Glutamatergic neuron (in vitro differentiated cells): ENCODE measurements around the gene NUAK1. TPM values are rescaled to one million over a fixed set of nuclear protein-coding genes. Genes with fewer than 3 reads are reported as not detected.

ENCODE experiments used
- DNase-seq: peaks from one replicate; pipeline ENCODE4 v3.0.0; 2022
- H3K27ac Mint-ChIP-seq: one replicate; pipeline ENCODE4 v1.8.0; 2020; ENCODE audit warnings: mild to moderate bottlenecking, mixed read lengths, inconsistent platforms; ENCODE audit not compliant: unreplicated experiment
- H3K27me3 Mint-ChIP-seq: one replicate; pipeline ENCODE4 v1.8.0; 2020; ENCODE audit warnings: mild to moderate bottlenecking, moderate library complexity, mixed read lengths, inconsistent platforms; ENCODE audit not compliant: unreplicated experiment
- H3K36me3 Mint-ChIP-seq: one replicate; pipeline ENCODE4 v1.8.0; 2020; ENCODE audit warnings: mild to moderate bottlenecking, mixed read lengths, inconsistent platforms; ENCODE audit not compliant: unreplicated experiment
- H3K4me1 Mint-ChIP-seq: one replicate; pipeline ENCODE4 v1.8.0; 2020; ENCODE audit warnings: mild to moderate bottlenecking, low read depth, mixed read lengths, inconsistent platforms; ENCODE audit not compliant: unreplicated experiment
- H3K4me3 Mint-ChIP-seq: one replicate; pipeline ENCODE4 v1.8.0; 2020; ENCODE audit warnings: mild to moderate bottlenecking, mixed read lengths, inconsistent platforms; ENCODE audit not compliant: unreplicated experiment
- H3K9me3 Mint-ChIP-seq: one replicate; pipeline ENCODE4 v1.8.0; 2020; ENCODE audit warnings: mild to moderate bottlenecking, moderate library complexity, mixed read lengths, inconsistent platforms; ENCODE audit not compliant: unreplicated experiment
- CTCF ChIP-seq: fragments of 200-600 bp; sonication (generic); IDR thresholded peaks from one replicate; pipeline ENCODE4 v1.5.0; 2021; ENCODE audit not compliant: partially characterized antibody, unreplicated experiment
- total RNA-seq: library from RNA; stranded (reverse); fragmentation: NEBNext Ultra II Directional; extraction: Animal tissue kit (Norgen Biotek cat#: 25700); gene quantifications from one replicate; pipeline ENCODE4 v1.2.1, GENCODE V29; 2021; ENCODE audit not compliant: unreplicated experiment

Gene NUAK1
- total RNA-seq, 1 donor from 2014 or later: 18.8 TPM

GRCh38 chr12:106112145-106112821 is 26.5 kb downstream of the NUAK1 start:
- Mint-ChIP-seq H3K4me1 (peaks cover 35% of the 10 kb centered on the region), H3K36me3 (peaks cover 4% of the 10 kb centered on the region), H3K4me3 (no peak overlapping the region), H3K27me3 (peaks cover 4% of the 10 kb centered on the region), H3K9me3 (peaks cover 5% of the 10 kb centered on the region), H3K27ac (no peak overlapping the region)
- no peak for DNase-seq
- TF ChIP-seq CTCF: no peak

GRCh38 chr12:106110626-106111300 is 28.0 kb downstream of the NUAK1 start:
- H3K27me3 Mint-ChIP-seq: no peaks in the 10 kb centered on the region
- no peak for DNase-seq
- no peak overlapping the region for H3K4me3 Mint-ChIP-seq
- H3K36me3 Mint-ChIP-seq: no peaks in the 10 kb centered on the region
- H3K27ac Mint-ChIP-seq: no peak overlapping the region
- no peak for TF ChIP-seq CTCF
- H3K4me1 Mint-ChIP-seq: peaks cover 29% of the 10 kb centered on the region
- H3K9me3 Mint-ChIP-seq: peaks cover 3% of the 10 kb centered on the region

GRCh38 chr12:106109168-106109910 is 29.4 kb downstream of the NUAK1 start:
- Mint-ChIP-seq H3K27ac (no peak overlapping the region), H3K36me3 (no peaks in the 10 kb centered on the region), H3K9me3 (peaks cover 2% of the 10 kb centered on the region), H3K27me3 (no peaks in the 10 kb centered on the region), H3K4me3 (no peak overlapping the region), H3K4me1 (peaks cover 19% of the 10 kb centered on the region)
- no peak for DNase-seq
- TF ChIP-seq CTCF: no peak

- Mint-ChIP-seq H3K36me3 (no peaks in the 10 kb centered on the region), H3K27me3 (peaks cover under 1% of the 10 kb centered on the region), H3K9me3 (no peaks in the 10 kb centered on the region), H3K4me1 (peaks cover 15% of the 10 kb centered on the region), H3K4me3 (no peak overlapping the region), H3K27ac (no peak overlapping the region)
- no peak for DNase-seq
- TF ChIP-seq CTCF: no peak
Observed at GRCh38 chr12:106108185-106108835, 30.4 kb downstream of the NUAK1 start.
